HG02884 (cell line): ENCODE measurements around the gene RAB40C.

ENCODE experiments used
- ATAC-seq: cut with Tn5 transposase; IDR thresholded peaks from one replicate; pipeline ENCODE4 v1.9.1; 2021; ENCODE audit warnings: mild to moderate bottlenecking, moderate library complexity; ENCODE audit not compliant: unreplicated experiment

Gene RAB40C

GRCh38 chr16:558298-559020 lies 31.4 kb upstream of the RAB40C start:
- ATAC-seq = no peak

- no peak for ATAC-seq
These were observed 30.9 kb upstream of the RAB40C start for GRCh38 chr16:559021-559380.

- ATAC-seq = no peak
These were observed 30.3 kb upstream of the RAB40C start for GRCh38 chr16:559411-560203.

- no peak for ATAC-seq
These were observed 29.6 kb upstream of the RAB40C start, which contains the start of gene PRR35 for GRCh38 chr16:560204-560700. TSS of gene PRR35 (plus strand) at chr16:560394. CDS start at chr16:563295, 2,901 bp downstream.

- ATAC-seq = no peak
These were observed 29.0 kb upstream of the RAB40C start for GRCh38 chr16:560701-561412.

- ATAC-seq = no peak
These were observed 28.5 kb upstream of the RAB40C start for GRCh38 chr16:561413-561794.

GRCh38 chr16:561957-562938 lies 27.6 kb upstream of the RAB40C start:
- no peak for ATAC-seq

GRCh38 chr16:563072-563644 lies 26.7 kb upstream of the RAB40C start:
- no peak for ATAC-seq

GRCh38 chr16:564690-565418 lies 25.0 kb upstream of the RAB40C start:
- ATAC-seq = no peak

- no peak for ATAC-seq
These were observed 24.2 kb upstream of the RAB40C start for GRCh38 chr16:565419-566330.

- ATAC-seq = peak; percentile 47
These were observed 23.1 kb upstream of the RAB40C start, which contains the start of gene NHLRC4 for GRCh38 chr16:566475-567372. TSS of gene NHLRC4 (plus strand) at chr16:567005. CDS start at chr16:568048, 1,043 bp downstream.

GRCh38 chr16:567373-568256 lies 22.3 kb upstream of the RAB40C start:
- no peak for ATAC-seq

- no peak for ATAC-seq
These were observed 21.2 kb upstream of the RAB40C start for GRCh38 chr16:568401-569258.

GRCh38 chr16:569445-570254 lies 20.2 kb upstream of the RAB40C start, which contains the start of gene PIGQ:
TSS of gene PIGQ (plus strand) at chr16:569968. CDS start at chr16:574075, 4,107 bp downstream.
- no peak for ATAC-seq
